GM18870 (cell line): Measurements from ENCODE around the gene NF1.
"Not testable (repeated sequence)": the region's sequence is repeated elsewhere in the genome, so short reads cannot be mapped to it uniquely, and the experiment has no call there.

Source experiments
- ATAC-seq: cut with Tn5 transposase; IDR thresholded peaks from one replicate; pipeline ENCODE4 v1.9.1; 2021; ENCODE audit warnings: moderate library complexity; ENCODE audit not compliant: unreplicated experiment

The NF1 gene

GRCh38 chr17:31293581-31293980, 198.8 kb downstream of the NF1 start:
- ATAC-seq = no peak

GRCh38 chr17:31294231-31294630, 199.5 kb downstream of the NF1 start:
- ATAC-seq = no peak

GRCh38 chr17:31294820-31295488, 200.2 kb downstream of the NF1 start:
- ATAC-seq = no peak

GRCh38 chr17:31295489-31295871, 200.7 kb downstream of the NF1 start:
- no peak for ATAC-seq

GRCh38 chr17:31296142-31296541, 201.4 kb downstream of the NF1 start:
- ATAC-seq = no peak

GRCh38 chr17:31297090-31297489, 202.3 kb downstream of the NF1 start, which contains the start of gene OMG:
Gene OMG (minus strand): TSS chr17:31297239. CDS start chr17:31296331, 908 bp downstream.
- no peak for ATAC-seq

GRCh38 chr17:31299624-31300023, 204.8 kb downstream of the NF1 start:
- ATAC-seq = no peak

- ATAC-seq = no peak
Observed at GRCh38 chr17:31307640-31308039, 212.9 kb downstream of the NF1 start.

GRCh38 chr17:31308372-31309334, 213.9 kb downstream of the NF1 start:
- ATAC-seq = no peak

GRCh38 chr17:31309556-31309955, 214.8 kb downstream of the NF1 start:
- no peak for ATAC-seq

GRCh38 chr17:31310260-31310659, 215.5 kb downstream of the NF1 start:
- no peak for ATAC-seq

- ATAC-seq = no peak
Observed at GRCh38 chr17:31310886-31311285, 216.1 kb downstream of the NF1 start.

GRCh38 chr17:31311526-31311925, 216.7 kb downstream of the NF1 start:
- ATAC-seq = no peak

GRCh38 chr17:31312223-31312622, 217.4 kb downstream of the NF1 start:
- ATAC-seq = not testable (repeated sequence)

- peak; percentile 37 for ATAC-seq
Observed at GRCh38 chr17:31313982-31314781, 219.4 kb downstream of the NF1 start, which contains the start of gene EVI2B. Gene EVI2B (minus strand): TSS chr17:31314054. CDS start chr17:31305609, 8,445 bp downstream.

GRCh38 chr17:31314782-31315100, 220.0 kb downstream of the NF1 start:
- ATAC-seq = no peak

- ATAC-seq = peak; percentile 21
Observed at GRCh38 chr17:31318298-31318801, 223.6 kb downstream of the NF1 start.

- ATAC-seq = peak; percentile 6
Observed at GRCh38 chr17:31318851-31319661, 224.3 kb downstream of the NF1 start.

GRCh38 chr17:31320241-31320640, 225.5 kb downstream of the NF1 start:
- ATAC-seq = no peak

GRCh38 chr17:31320791-31321190, 226.0 kb downstream of the NF1 start:
- ATAC-seq = no peak
